HL-60 (cell line): ENCODE results near the gene KCNMA1.

Experiments
- DNase-seq, 2 experiments: peaks; one replicate each; pipeline ENCODE4 v3.0.0-alpha.2; 2010 to 2020; ENCODE audit warnings: low read depth in 1 of 2, low spot score in 1 of 2
- H3K27ac ChIP-seq: fragments of 250-450 bp; sonication (Bioruptor Pico); replicated peaks from 2 replicates; pipeline ENCODE4 v1.5.1; 2020; ENCODE audit warnings: mild to moderate bottlenecking, moderate library complexity
- H3K27me3 ChIP-seq: fragments of 250-450 bp; sonication (Bioruptor Pico); 2 replicates; pipeline ENCODE4 v1.5.1; 2021; ENCODE audit warnings: mild to moderate bottlenecking, moderate library complexity; ENCODE audit not compliant: insufficient read depth, poor library complexity, severe bottlenecking
- H3K4me3 ChIP-seq: replicated peaks from 2 replicates; pipeline ENCODE4 v1.5.1; 2011; ENCODE audit warnings: mild to moderate bottlenecking, control low read depth, low read length; ENCODE audit not compliant: insufficient read depth
- GABPA ChIP-seq: IDR thresholded peaks from 2 replicates; pipeline ENCODE4 v1.6.1; 2012; ENCODE audit warnings: low read depth
- POLR2AphosphoS5 ChIP-seq: IDR thresholded peaks from 2 replicates; pipeline ENCODE4 v1.6.1; 2012; ENCODE audit warnings: low read depth
- REST ChIP-seq: IDR thresholded peaks from 2 replicates; pipeline ENCODE4 v1.6.1; 2012; ENCODE audit warnings: low read depth; ENCODE audit not compliant: insufficient replicate concordance
- SPI1 ChIP-seq: IDR thresholded peaks from 2 replicates; pipeline ENCODE4 v1.6.1; 2012; ENCODE audit warnings: low read depth, mild to moderate bottlenecking, borderline replicate concordance
- TF ChIP-seq, protein P1 (sequence below): IDR thresholded peaks from one replicate; pipeline ENCODE4 v1.5.1; 2011; ENCODE audit warnings: low read length, control low read depth, inconsistent platforms; ENCODE audit not compliant: insufficient read depth

Gene KCNMA1

DNA sequence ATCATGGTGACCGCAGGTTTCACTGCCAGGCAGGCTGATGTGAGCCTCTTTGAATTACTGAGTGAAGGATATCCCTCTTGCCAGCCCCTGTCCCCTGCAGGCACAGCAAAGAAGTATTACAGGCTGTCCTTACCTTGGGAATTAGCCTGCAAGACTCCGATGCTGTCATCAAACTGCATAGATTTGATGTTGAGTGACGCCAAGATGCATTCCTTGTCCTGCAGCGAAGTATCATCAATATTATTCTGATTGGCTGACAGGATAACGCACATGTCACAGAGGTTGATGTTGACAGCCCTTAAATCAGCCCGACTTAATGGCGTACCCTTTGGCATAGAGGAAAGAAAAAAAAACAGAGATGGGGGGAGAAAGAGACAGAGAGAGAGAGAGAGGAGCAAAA lies 693.0 kb downstream of the KCNMA1 start:
- no peak overlapping the region for H3K4me3 ChIP-seq
- H3K27ac ChIP-seq: no peak overlapping the region
- TF ChIP-seq SPI1 (no peak), GABPA (no peak), POLR2AphosphoS5 (no peak), REST (no peak)
- TF ChIP-seq, protein P1, sequence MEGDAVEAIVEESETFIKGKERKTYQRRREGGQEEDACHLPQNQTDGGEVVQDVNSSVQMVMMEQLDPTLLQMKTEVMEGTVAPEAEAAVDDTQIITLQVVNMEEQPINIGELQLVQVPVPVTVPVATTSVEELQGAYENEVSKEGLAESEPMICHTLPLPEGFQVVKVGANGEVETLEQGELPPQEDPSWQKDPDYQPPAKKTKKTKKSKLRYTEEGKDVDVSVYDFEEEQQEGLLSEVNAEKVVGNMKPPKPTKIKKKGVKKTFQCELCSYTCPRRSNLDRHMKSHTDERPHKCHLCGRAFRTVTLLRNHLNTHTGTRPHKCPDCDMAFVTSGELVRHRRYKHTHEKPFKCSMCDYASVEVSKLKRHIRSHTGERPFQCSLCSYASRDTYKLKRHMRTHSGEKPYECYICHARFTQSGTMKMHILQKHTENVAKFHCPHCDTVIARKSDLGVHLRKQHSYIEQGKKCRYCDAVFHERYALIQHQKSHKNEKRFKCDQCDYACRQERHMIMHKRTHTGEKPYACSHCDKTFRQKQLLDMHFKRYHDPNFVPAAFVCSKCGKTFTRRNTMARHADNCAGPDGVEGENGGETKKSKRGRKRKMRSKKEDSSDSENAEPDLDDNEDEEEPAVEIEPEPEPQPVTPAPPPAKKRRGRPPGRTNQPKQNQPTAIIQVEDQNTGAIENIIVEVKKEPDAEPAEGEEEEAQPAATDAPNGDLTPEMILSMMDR: no peak
- no peaks in the 10 kb centered on the region for H3K27me3 ChIP-seq
- no peak for DNase-seq

- Histone ChIP-seq H3K4me3 (no peak overlapping the region), H3K27me3 (no peaks in the 10 kb centered on the region), H3K27ac (no peak overlapping the region)
- TF ChIP-seq REST (no peak), GABPA (no peak), SPI1 (no peak), POLR2AphosphoS5 (no peak)
- no peak for DNase-seq
Observed at GRCh38 chr10:76942628-76943416, 694.8 kb downstream of the KCNMA1 start.

DNA sequence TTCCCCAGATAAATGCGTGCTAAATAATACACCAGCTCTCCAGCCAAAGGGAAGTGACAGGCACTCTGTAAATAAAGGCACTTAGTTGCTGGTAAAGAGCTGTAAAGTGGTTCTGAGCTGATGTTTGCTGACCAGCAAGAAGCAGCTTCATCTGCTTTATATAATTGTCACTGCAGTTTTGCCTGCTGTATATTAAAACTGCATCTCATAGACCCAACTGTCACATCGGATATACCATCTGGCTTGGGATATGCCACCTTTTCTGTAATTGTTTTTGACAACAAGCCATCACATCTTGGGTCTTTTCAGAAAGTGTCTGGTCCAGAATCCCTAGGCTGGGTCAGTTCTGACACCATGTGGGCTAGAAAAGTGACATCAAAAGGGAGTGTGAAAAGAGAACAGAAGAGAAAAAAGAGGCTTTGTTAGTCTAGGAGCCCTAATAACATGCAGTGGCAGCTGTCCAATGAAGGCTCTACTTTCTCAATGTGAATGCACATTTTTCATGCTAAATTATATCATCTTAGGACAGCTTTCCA lies 697.6 kb downstream of the KCNMA1 start:
- DNase-seq: no peak
- Histone ChIP-seq H3K27ac (no peak overlapping the region), H3K27me3 (peaks cover 2% of the 10 kb centered on the region), H3K4me3 (no peak overlapping the region)
- TF ChIP-seq, protein P1: no peak
- no peak for TF ChIP-seq GABPA
- no peak for TF ChIP-seq REST
- TF ChIP-seq POLR2AphosphoS5: no peak
- TF ChIP-seq SPI1: no peak
